Measurements from ENCODE around the gene JPH2.

- no peak for TF ChIP-seq CTCF (IDR thresholded peaks at IDR 0.05; ENCODE audit: insufficient read depth, low read depth, low read length)
- no peak for TF ChIP-seq EZH2 (IDR thresholded peaks at IDR 0.05; ENCODE audit: insufficient read depth, low read length)
Observed at GRCh38 chr20:44104798-44105517, 82.0 kb downstream of the JPH2 start.
